Measurements from ENCODE around the gene ARFGEF3. TPM values are rescaled to one million over a fixed set of nuclear protein-coding genes. Genes with fewer than 3 reads are reported as not detected.

ARFGEF3 gene
- total and polyA plus RNA-seq, 2 donors (not counting 1 experiment from before 2014, with no cell fraction given): not detected

- POLR2A ChIA-PET: no interaction called here
- Mint-ChIP-seq H3K27ac (no peak overlapping the region), H3K27me3 (peaks cover 15% of the 10 kb centered on the region), H3K9me3 (ENCODE audit: insufficient read depth) (no peaks in the 10 kb centered on the region), H3K4me1 (no peaks in the 10 kb centered on the region), H3K4me3 (no peak overlapping the region)
- no peaks in the 10 kb centered on the region for H3K36me3 ChIP-seq (replicated peaks in 1 of 2; ENCODE audit: control extremely low read depth in 1 of 2, control insufficient read depth in 1 of 2, extremely low read depth in 1 of 2, insufficient read depth in 2 of 2, low read length in 1 of 2)
- H3K4me2 ChIP-seq (replicated peaks; ENCODE audit: low read depth, low read length, poor library complexity, severe bottlenecking): no peak overlapping the region
- DNase-seq: no peak
- H3K9ac ChIP-seq (ENCODE audit: low read length): no peak overlapping the region
- intact Hi-C loops (cut with micrococcal nuclease): no loop called here
- H4K20me1 ChIP-seq (ENCODE audit: control insufficient read depth, insufficient read depth, low read length, poor library complexity, severe bottlenecking): no peaks in the 10 kb centered on the region
- no peak overlapping the region for H3K27ac ChIP-seq (ENCODE audit: low read length in 2 of 2)
- H3K27me3 ChIP-seq (replicated peaks in 1 of 4; ENCODE audit: control extremely low read depth in 1 of 4, control insufficient read depth in 3 of 4, insufficient read depth in 4 of 4, low read length in 3 of 4): peaks cover 0 to 4% (median 1%) of the 10 kb centered on the region in 4 experiments
- no peak for TF ChIP-seq EZH2 (IDR thresholded peaks at IDR 0.05; ENCODE audit: borderline replicate concordance, insufficient read depth, low read depth, low read length, poor library complexity, severe bottlenecking)
- no peak for TF ChIP-seq CTCF (IDR thresholded peaks at IDR 0.05)
- no peaks in the 10 kb centered on the region for H3K79me2 ChIP-seq (ENCODE audit: control insufficient read depth, insufficient read depth, low read length)
- no peak overlapping the region for H2AFZ ChIP-seq (ENCODE audit: insufficient read depth, low read depth, low read length, poor library complexity, severe bottlenecking)
- ATAC-seq (ENCODE audit: low read depth): no peak
- no peak overlapping the region for H3K4me3 ChIP-seq (ENCODE audit: control extremely low read depth in 1 of 5, extremely low read depth in 1 of 5, insufficient read depth in 1 of 5, low read depth in 2 of 5, low read length in 4 of 5)
- H3K4me1 ChIP-seq (ENCODE audit: control insufficient read depth in 2 of 2, insufficient read depth in 2 of 2, low read length in 2 of 2): no peaks in the 10 kb centered on the region
- no peaks in the 10 kb centered on the region for H3K9me3 ChIP-seq (ENCODE audit: control extremely low read depth in 1 of 3, control insufficient read depth in 2 of 3, insufficient read depth in 1 of 3, low read length in 2 of 3)
- CTCF ChIA-PET: no interaction called here
These were observed 181.4 kb downstream of the ARFGEF3 start for GRCh38 chr6:138343112-138343511.

- no peak for TF ChIP-seq CTCF (IDR thresholded peaks at IDR 0.05)
- TF ChIP-seq EZH2 (IDR thresholded peaks at IDR 0.05; ENCODE audit: borderline replicate concordance, insufficient read depth, low read depth, low read length, poor library complexity, severe bottlenecking): no peak
- Mint-ChIP-seq H3K4me3 (no peak overlapping the region), H3K4me1 (no peaks in the 10 kb centered on the region), H3K27me3 (peaks cover 21% of the 10 kb centered on the region), H3K27ac (no peak overlapping the region), H3K9me3 (ENCODE audit: insufficient read depth) (no peaks in the 10 kb centered on the region)
- Histone ChIP-seq H3K4me2 (replicated peaks; ENCODE audit: low read depth, low read length, poor library complexity, severe bottlenecking) (no peak overlapping the region), H3K4me1 (ENCODE audit: control insufficient read depth in 2 of 2, insufficient read depth in 2 of 2, low read length in 2 of 2) (no peaks in the 10 kb centered on the region), H3K4me3 (ENCODE audit: control extremely low read depth in 1 of 5, extremely low read depth in 1 of 5, insufficient read depth in 1 of 5, low read depth in 2 of 5, low read length in 4 of 5) (no peak overlapping the region), H3K36me3 (replicated peaks in 1 of 2; ENCODE audit: control extremely low read depth in 1 of 2, control insufficient read depth in 1 of 2, extremely low read depth in 1 of 2, insufficient read depth in 2 of 2, low read length in 1 of 2) (no peaks in the 10 kb centered on the region), H3K9me3 (ENCODE audit: control extremely low read depth in 1 of 3, control insufficient read depth in 2 of 3, insufficient read depth in 1 of 3, low read length in 2 of 3) (no peaks in the 10 kb centered on the region), H3K27ac (ENCODE audit: low read length in 2 of 2) (no peak overlapping the region), H2AFZ (ENCODE audit: insufficient read depth, low read depth, low read length, poor library complexity, severe bottlenecking) (no peak overlapping the region), H3K27me3 (replicated peaks in 1 of 4; ENCODE audit: control extremely low read depth in 1 of 4, control insufficient read depth in 3 of 4, insufficient read depth in 4 of 4, low read length in 3 of 4) (peaks cover 0 to 4% (median 3%) of the 10 kb centered on the region in 4 experiments), H3K9ac (ENCODE audit: low read length) (no peak overlapping the region), H4K20me1 (ENCODE audit: control insufficient read depth, insufficient read depth, low read length, poor library complexity, severe bottlenecking) (no peaks in the 10 kb centered on the region), H3K79me2 (ENCODE audit: control insufficient read depth, insufficient read depth, low read length) (no peaks in the 10 kb centered on the region)
- ChIA-PET POLR2A (no interaction called here), CTCF (no interaction called here)
- ATAC-seq (ENCODE audit: low read depth) (no peak), DNase-seq (no peak)
- intact Hi-C loops (cut with micrococcal nuclease): no loop called here
- no CpG with 5 or more reads among the region's 2 CpGs for WGBS (ENCODE audit: insufficient coverage)
These were observed 184.0 kb downstream of the ARFGEF3 start for GRCh38 chr6:138345565-138346285.
